ENCODE data around the gene GPR149. TPM values are rescaled to one million over a fixed set of nuclear protein-coding genes. Genes with fewer than 3 reads are reported as not detected.

Gene GPR149
- total and polyA plus RNA-seq, 2 experiments from 2014 or later = not detected

- Histone ChIP-seq H3K4me1 (ENCODE audit: low read depth) (no peaks in the 10 kb centered on the region), H3K36me3 (peaks cover 71% of the 10 kb centered on the region), H3K4me3 (no peak overlapping the region), H3K9me3 (ENCODE audit: low read depth) (no peaks in the 10 kb centered on the region), H3K27ac (no peak overlapping the region), H3K27me3 (no peaks in the 10 kb centered on the region)
- DNase-seq (ENCODE audit: low read depth in 1 of 2, low spot score in 1 of 2) = no peak
- TF ChIP-seq CTCF (IDR thresholded peaks at IDR 0.05; ENCODE audit: low read depth, low read length) = no peak
These were observed 125.1 kb downstream of the GPR149 start for GRCh38 chr3:154304936-154305335.

- H3K27ac ChIP-seq = no peak overlapping the region
- H3K9me3 ChIP-seq (ENCODE audit: low read depth) = no peaks in the 10 kb centered on the region
- peaks cover 69% of the 10 kb centered on the region for H3K36me3 ChIP-seq
- no peak for DNase-seq (ENCODE audit: low read depth in 1 of 2, low spot score in 1 of 2)
- no peak for TF ChIP-seq CTCF (IDR thresholded peaks at IDR 0.05; ENCODE audit: low read depth, low read length)
- H3K4me1 ChIP-seq (ENCODE audit: low read depth) = no peaks in the 10 kb centered on the region
- H3K4me3 ChIP-seq = no peak overlapping the region
- H3K27me3 ChIP-seq = no peaks in the 10 kb centered on the region
These were observed 125.7 kb downstream of the GPR149 start for GRCh38 chr3:154304116-154304786.

DNA sequence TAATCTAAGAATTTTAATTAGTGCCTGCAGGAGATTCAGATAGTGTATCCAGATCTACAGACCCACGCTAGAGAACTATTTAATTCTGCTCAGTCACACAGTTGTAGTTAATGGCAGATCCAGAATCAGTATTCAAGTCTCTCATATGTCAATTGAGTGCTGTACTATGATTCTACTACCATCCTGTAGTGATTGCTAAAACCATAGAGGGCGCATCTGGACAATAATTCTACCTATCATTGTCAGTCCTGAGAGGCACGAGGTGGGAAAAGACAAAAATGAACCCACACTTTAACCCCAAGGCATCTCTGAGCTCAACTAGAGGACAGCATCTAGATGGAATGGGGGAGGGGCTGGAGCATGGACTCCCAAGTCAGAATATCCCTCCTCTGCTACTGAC, 128.4 kb downstream of the GPR149 start:
- no peak for DNase-seq (ENCODE audit: low read depth in 1 of 2, low spot score in 1 of 2)
- no peaks in the 10 kb centered on the region for H3K4me1 ChIP-seq (ENCODE audit: low read depth)
- peaks cover 80% of the 10 kb centered on the region for H3K36me3 ChIP-seq
- H3K9me3 ChIP-seq (ENCODE audit: low read depth) = no peaks in the 10 kb centered on the region
- no peaks in the 10 kb centered on the region for H3K27me3 ChIP-seq
- no peak overlapping the region for H3K4me3 ChIP-seq
- TF ChIP-seq CTCF (IDR thresholded peaks at IDR 0.05; ENCODE audit: low read depth, low read length) = no peak
- H3K27ac ChIP-seq = no peak overlapping the region

DNA sequence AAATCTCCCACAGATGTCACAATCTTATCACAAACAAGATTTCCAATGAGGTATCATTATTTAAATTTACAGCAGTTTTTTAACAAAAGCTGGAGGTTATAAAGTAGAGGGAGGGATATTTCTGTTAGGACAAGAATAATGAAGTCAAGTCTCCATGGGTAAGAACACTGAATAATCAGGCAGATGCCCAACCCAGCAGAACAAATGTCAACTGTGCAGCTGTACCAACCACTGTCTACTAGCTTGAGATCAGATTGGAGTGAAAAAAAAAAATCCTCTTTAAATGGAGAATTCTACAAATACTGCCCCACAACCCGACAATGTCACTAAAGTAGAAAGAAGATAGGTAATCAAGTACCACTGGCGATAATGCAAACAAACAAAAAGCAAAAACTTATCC, 136.0 kb downstream of the GPR149 start:
- Histone ChIP-seq H3K27ac (no peak overlapping the region), H3K36me3 (peaks cover 59% of the 10 kb centered on the region), H3K4me1 (ENCODE audit: low read depth) (no peaks in the 10 kb centered on the region), H3K27me3 (no peaks in the 10 kb centered on the region), H3K9me3 (ENCODE audit: low read depth) (no peaks in the 10 kb centered on the region), H3K4me3 (no peak overlapping the region)
- no peak for DNase-seq (ENCODE audit: low read depth in 1 of 2, low spot score in 1 of 2)
- no peak for TF ChIP-seq CTCF (IDR thresholded peaks at IDR 0.05; ENCODE audit: low read depth, low read length)

DNA sequence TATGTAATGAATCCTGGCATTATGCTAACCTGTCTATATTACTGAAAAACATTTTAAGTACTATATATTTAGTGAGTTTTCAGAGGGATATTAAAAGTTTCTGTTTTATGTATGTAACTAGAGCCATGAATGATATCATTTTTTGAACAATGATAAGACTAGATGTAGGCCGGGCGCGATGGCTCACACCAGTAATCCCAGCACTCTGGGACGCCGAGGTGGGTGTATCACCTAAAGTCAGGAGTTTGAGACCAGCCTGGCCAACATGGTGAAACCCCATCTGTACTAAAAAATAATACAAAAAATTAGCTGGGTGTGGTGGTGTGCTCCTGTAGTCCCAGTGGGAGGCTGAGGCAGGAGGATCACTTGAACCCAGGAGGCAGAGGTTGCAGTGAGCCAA, 139.8 kb downstream of the GPR149 start:
- H3K4me3 ChIP-seq = no peak overlapping the region
- no peaks in the 10 kb centered on the region for H3K9me3 ChIP-seq (ENCODE audit: low read depth)
- H3K27ac ChIP-seq = no peak overlapping the region
- H3K36me3 ChIP-seq = peaks cover 51% of the 10 kb centered on the region
- no peak for DNase-seq (ENCODE audit: low read depth in 1 of 2, low spot score in 1 of 2)
- H3K4me1 ChIP-seq (ENCODE audit: low read depth) = no peaks in the 10 kb centered on the region
- no peak for TF ChIP-seq CTCF (IDR thresholded peaks at IDR 0.05; ENCODE audit: low read depth, low read length)
- H3K27me3 ChIP-seq = no peaks in the 10 kb centered on the region

Other genes starting within 250 kb of the GPR149 start
- 12.3 and 38.2 TPM in 2 replicates for gene DHX36, start 105.7 kb downstream of the GPR149 start, total RNA-seq
- gene DHX36, start 105.7 kb downstream of the GPR149 start, polyA plus RNA-seq = 24.8 and 26.2 TPM in 2 replicates